Fibroblast of lung (primary cell): ENCODE results near the gene WBP2. TPM values are rescaled to one million over a fixed set of nuclear protein-coding genes. Genes with fewer than 3 reads are reported as not detected.

Experiments
- DNase-seq, 2 donors: peaks; one replicate each; pipeline versions ENCODE4 v3.0.0 to v3.0.0-alpha.2; 2010; ENCODE audit warnings: low read depth in 2 of 2
- H2AFZ ChIP-seq: 2 replicates; pipeline ENCODE4 v1.5.1; 2012; ENCODE audit warnings: low read length, control low read depth, inconsistent platforms
- H3K27ac ChIP-seq: 2 replicates; pipeline ENCODE4 v1.5.1; 2011; ENCODE audit warnings: low read length, control low read depth; ENCODE audit not compliant: insufficient read depth
- H3K27me3 ChIP-seq: 2 replicates; pipeline ENCODE4 v1.5.1; 2011; ENCODE audit warnings: mild to moderate bottlenecking, low read length; ENCODE audit not compliant: control insufficient read depth, insufficient read depth
- H3K36me3 ChIP-seq: 2 replicates; pipeline ENCODE4 v1.5.1; 2011; ENCODE audit warnings: low read length; ENCODE audit not compliant: control insufficient read depth, insufficient read depth
- H3K4me1 ChIP-seq: 2 replicates; pipeline ENCODE4 v1.5.1; 2011; ENCODE audit warnings: low read length; ENCODE audit not compliant: control insufficient read depth, insufficient read depth; ENCODE audit errors: extremely low read depth
- H3K4me2 ChIP-seq: 2 replicates; pipeline ENCODE4 v1.5.1; 2011; ENCODE audit warnings: low read length, control low read depth; ENCODE audit not compliant: insufficient read depth; ENCODE audit errors: extremely low read depth
- H3K4me3 ChIP-seq, 4 experiments: fragments of 200-600 bp in 1 of 4; sonication (generic) in 1 of 4; replicated peaks in 1 of 4; 2 replicates each; pipeline ENCODE4 v1.5.1; 2011 to 2016; ENCODE audit warnings: low read length in 4 of 4, low read depth in 3 of 4, mild to moderate bottlenecking in 3 of 4, control low read depth in 2 of 4, inconsistent platforms in 1 of 4, mixed read lengths in 1 of 4; ENCODE audit not compliant: insufficient read depth in 1 of 4; ENCODE audit errors: control extremely low read depth in 1 of 4
- H3K79me2 ChIP-seq: 2 replicates; pipeline ENCODE4 v1.5.1; 2012; ENCODE audit warnings: mild to moderate bottlenecking, low read length, inconsistent platforms; ENCODE audit not compliant: control insufficient read depth, insufficient read depth
- H3K9ac ChIP-seq: 2 replicates; pipeline ENCODE4 v1.5.1; 2011; ENCODE audit warnings: mild to moderate bottlenecking, low read length, control low read depth; ENCODE audit not compliant: insufficient read depth
- H3K9me3 ChIP-seq: 2 replicates; pipeline ENCODE4 v1.5.1; 2012; ENCODE audit warnings: low read depth, low read length; ENCODE audit not compliant: control insufficient read depth, insufficient read depth
- H4K20me1 ChIP-seq: 2 replicates; pipeline ENCODE4 v1.5.1; 2011; ENCODE audit warnings: low read length; ENCODE audit not compliant: control insufficient read depth, insufficient read depth; ENCODE audit errors: extremely low read depth
- EZH2 ChIP-seq: IDR thresholded peaks from 2 replicates; pipeline ENCODE4 v1.5.1; 2012; ENCODE audit warnings: low read length, control low read depth, mild to moderate bottlenecking; ENCODE audit errors: missing control alignments
- polyA plus RNA-seq, 2 donors: library from polyadenylated mRNA; depleted of rRNA in 1 of 2; stranded (reverse) in 1 of 2; unstranded in 1 of 2; fragments of >200 nt; gene quantifications; 2 replicates each; pipeline ENCODE4 v1.2.1, GENCODE V29; 2011 to 2012; ENCODE audit warnings: missing spikeins in 1 of 2
- total RNA-seq: library from RNA; depleted of rRNA; stranded (reverse); fragments of >200 nt; gene quantifications from 2 replicates; pipeline ENCODE4 v1.2.1, GENCODE V29; 2014
- TF ChIP-seq, protein P1 (sequence below), 2 donors: IDR thresholded peaks in 1 of 2; conservative IDR thresholded peaks in 1 of 2; 1 replicate in 1 of 2; 2 replicates in 1 of 2; pipeline ENCODE4 v1.5.1; 2011 to 2012; ENCODE audit warnings: low read length in 2 of 2, control low read depth in 1 of 2, inconsistent platforms in 1 of 2, low read depth in 1 of 2, mild to moderate bottlenecking in 1 of 2

WBP2 gene
- total and polyA plus RNA-seq, 2 donors (not counting 1 experiment from before 2014, with no cell fraction given): 39.5 to 53.4 TPM

DNA sequence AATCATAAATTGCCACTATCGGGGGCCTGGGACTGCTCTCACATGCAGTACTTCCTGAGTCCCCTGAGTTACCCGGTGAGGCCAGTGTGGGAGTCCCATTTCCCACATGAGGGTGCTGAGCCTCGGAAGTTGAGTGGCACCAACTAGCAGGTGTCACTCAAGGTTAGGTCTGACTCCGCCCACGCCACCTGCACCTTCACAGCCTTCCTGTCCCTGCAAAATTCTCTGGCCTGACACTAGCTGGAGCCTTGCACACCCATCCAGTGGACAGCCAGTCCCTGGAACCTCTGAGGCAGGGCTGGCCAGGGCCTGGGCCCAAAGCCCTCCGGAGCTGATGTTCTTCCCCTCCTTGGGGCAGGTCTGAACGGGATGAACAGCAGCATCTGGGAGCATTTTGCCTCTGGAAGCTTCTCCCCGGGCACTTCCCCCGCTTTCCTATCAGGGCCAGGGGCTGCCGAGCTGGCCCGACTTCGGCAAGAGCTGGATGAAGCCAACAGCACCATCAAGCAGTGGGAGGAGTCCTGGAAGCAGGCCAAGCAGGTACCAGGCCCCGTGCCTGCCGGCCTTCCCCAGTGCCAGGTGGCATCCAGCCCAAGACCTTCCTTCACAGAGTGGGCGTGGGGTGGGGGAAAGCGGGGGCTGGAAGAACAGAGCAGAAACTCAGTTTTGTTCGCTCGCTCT is 32.9 kb downstream of the WBP2 start:
- H3K36me3 ChIP-seq: peaks cover 18% of the 10 kb centered on the region

DNA sequence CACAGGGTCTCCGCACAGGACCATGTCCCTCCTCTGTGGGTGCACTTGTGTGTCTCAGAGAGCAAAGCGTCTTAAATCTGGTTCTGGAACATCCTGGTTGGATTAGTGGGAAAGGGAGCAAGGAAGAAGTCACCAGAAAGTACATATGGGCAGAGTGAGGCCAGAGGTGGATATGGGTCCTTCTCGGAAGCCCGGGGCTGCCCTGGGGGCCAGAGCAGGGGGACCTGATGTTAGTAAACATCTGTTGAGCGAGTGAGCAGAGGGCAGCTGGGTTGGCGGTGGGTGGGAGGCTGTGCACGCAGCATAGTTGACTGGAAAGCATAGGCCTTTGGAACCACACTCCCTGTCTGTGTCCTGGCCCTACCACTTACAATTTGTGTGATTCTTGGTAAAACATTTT is 33.6 kb downstream of the WBP2 start:
- Histone ChIP-seq H3K4me3 (no peak overlapping the region), H3K79me2 (no peaks in the 10 kb centered on the region), H3K9me3 (no peaks in the 10 kb centered on the region), H3K9ac (no peak overlapping the region), H3K36me3 (peaks cover 19% of the 10 kb centered on the region), H3K27me3 (no peaks in the 10 kb centered on the region), H3K4me1 (no peaks in the 10 kb centered on the region), H3K27ac (no peak overlapping the region), H4K20me1 (no peaks in the 10 kb centered on the region), H3K4me2 (no peak overlapping the region), H2AFZ (no peak overlapping the region)
- DNase-seq: no peak
- TF ChIP-seq, protein P1, sequence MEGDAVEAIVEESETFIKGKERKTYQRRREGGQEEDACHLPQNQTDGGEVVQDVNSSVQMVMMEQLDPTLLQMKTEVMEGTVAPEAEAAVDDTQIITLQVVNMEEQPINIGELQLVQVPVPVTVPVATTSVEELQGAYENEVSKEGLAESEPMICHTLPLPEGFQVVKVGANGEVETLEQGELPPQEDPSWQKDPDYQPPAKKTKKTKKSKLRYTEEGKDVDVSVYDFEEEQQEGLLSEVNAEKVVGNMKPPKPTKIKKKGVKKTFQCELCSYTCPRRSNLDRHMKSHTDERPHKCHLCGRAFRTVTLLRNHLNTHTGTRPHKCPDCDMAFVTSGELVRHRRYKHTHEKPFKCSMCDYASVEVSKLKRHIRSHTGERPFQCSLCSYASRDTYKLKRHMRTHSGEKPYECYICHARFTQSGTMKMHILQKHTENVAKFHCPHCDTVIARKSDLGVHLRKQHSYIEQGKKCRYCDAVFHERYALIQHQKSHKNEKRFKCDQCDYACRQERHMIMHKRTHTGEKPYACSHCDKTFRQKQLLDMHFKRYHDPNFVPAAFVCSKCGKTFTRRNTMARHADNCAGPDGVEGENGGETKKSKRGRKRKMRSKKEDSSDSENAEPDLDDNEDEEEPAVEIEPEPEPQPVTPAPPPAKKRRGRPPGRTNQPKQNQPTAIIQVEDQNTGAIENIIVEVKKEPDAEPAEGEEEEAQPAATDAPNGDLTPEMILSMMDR (conservative IDR thresholded peaks at IDR 0.05 in 1 of 2, IDR thresholded peaks at IDR 0.05 in 1 of 2; ENCODE audit: low read depth in 1 of 2, low read length in 2 of 2): no peak
- TF ChIP-seq EZH2: no peak

More for the DNA sequence above, 32.9 kb downstream of the WBP2 start:
- Histone ChIP-seq H3K79me2 (no peaks in the 10 kb centered on the region), H4K20me1 (no peaks in the 10 kb centered on the region), H3K9me3 (no peaks in the 10 kb centered on the region), H3K27ac (no peak overlapping the region), H3K4me2 (no peak overlapping the region), H3K27me3 (no peaks in the 10 kb centered on the region), H3K4me3 (no peak overlapping the region), H2AFZ (no peak overlapping the region), H3K9ac (no peak overlapping the region), H3K4me1 (no peaks in the 10 kb centered on the region)
- DNase-seq: no peak
- TF ChIP-seq, protein P1 (conservative IDR thresholded peaks at IDR 0.05 in 1 of 2, IDR thresholded peaks at IDR 0.05 in 1 of 2; ENCODE audit: low read depth in 1 of 2, low read length in 2 of 2): no peak
- TF ChIP-seq EZH2: no peak

DNA sequence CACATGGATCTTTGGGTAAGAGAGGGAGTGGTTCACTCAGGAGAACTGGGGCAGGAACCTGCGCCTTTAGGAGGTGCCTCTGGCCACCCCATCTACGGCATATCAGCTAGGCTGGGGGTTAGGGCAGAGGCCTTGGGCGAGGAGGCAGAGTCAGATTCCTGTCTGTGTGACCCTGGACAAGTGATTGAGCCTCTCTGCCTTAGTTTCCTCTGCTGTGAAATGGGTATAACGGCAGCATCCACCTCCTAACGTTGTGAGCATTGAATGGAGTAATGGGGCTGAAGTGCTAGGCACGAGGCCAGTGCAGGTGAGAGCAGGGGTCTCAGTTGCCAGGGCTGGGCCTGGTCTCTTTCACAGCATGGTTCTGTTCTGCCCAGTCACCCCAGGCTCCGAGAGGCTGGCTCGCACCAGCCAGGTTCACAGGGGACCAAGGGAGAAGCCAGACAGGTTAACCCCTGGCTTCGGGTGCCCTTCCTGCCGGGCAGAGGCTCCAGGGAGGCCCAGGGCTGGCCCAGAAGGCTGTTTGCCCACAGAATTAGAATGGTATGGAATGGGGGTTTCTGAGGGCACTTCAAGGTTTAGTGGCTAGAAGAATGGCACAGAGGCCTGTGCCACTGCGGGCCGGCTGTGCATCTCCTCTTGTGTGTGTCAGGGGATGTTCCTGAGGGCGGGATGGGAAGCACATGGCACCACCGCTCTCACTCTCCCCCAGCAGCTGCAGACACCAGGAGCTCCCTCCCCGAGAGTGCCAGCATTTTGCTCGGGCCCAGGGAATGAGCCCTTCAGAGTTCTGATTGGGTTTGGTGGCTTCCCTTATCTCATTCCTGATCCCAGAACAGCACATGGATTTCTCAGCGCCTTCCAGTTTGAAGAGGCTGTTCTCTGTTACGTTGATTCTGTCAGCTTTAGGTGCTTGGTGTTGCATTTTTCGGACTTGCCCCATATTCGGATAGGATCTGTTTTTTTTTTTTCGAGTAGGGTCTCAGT is 34.7 kb downstream of the WBP2 start:
- Histone ChIP-seq H4K20me1 (no peaks in the 10 kb centered on the region), H3K27ac (no peak overlapping the region), H3K9me3 (no peaks in the 10 kb centered on the region), H3K36me3 (peaks cover 17% of the 10 kb centered on the region), H2AFZ (no peak overlapping the region), H3K4me2 (no peak overlapping the region), H3K4me1 (no peaks in the 10 kb centered on the region), H3K9ac (no peak overlapping the region), H3K27me3 (no peaks in the 10 kb centered on the region), H3K4me3 (no peak overlapping the region), H3K79me2 (no peaks in the 10 kb centered on the region)
- TF ChIP-seq, protein P1 (conservative IDR thresholded peaks at IDR 0.05 in 1 of 2, IDR thresholded peaks at IDR 0.05 in 1 of 2; ENCODE audit: low read depth in 1 of 2, low read length in 2 of 2): no peak
- no peak for TF ChIP-seq EZH2
- no peak for DNase-seq
